Colon (tissue), 2 donors: Measurements from ENCODE around the gene ADAMTS20.

Experiments used
- FAIRE-seq: peaks from 2 replicates; lab custom pipeline; 2012; peaks lifted over from hg19 to GRCh38; lab: Jason Lieb, UNC
- donor health status: control.
- donor health status: control.

ADAMTS20 gene

DNA sequence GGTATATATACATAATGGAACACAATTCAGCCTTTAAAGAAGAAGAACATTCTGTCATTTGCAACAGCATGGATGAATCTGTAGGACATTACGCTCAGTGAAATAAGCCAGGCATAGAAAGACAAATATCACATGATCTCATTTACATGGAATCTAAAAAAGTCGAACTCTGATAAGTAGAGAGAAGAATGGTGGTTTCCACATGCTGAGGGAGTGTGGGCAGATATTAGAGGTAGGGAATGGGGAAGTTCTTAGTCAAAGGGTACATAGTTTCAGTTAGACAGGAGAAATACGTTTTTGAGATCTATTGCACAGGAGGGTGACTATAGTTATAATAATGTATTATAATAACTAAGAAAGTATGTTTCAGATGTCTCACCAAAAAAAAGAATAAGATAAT, 71.4 kb downstream of the ADAMTS20 start:
- FAIRE-seq = no peak

DNA sequence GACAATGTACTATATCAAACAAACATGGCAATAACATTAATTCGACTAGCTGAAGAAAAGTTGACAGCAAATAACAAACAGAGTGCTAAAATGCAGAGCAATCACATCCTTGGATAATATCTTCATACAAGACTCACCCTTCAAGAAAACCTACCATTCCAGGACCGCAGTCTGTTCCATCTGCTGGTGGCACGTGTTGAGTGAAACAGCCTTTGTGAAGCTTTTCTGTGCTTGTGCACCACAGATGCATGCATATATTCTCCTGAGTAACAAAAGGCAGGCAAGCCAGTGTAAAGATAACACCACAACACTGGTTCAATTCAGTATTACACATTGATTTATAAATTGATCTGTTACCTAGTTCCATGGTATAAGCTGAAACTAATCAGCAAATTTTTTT, 89.3 kb downstream of the ADAMTS20 start:
- no peak for FAIRE-seq

DNA sequence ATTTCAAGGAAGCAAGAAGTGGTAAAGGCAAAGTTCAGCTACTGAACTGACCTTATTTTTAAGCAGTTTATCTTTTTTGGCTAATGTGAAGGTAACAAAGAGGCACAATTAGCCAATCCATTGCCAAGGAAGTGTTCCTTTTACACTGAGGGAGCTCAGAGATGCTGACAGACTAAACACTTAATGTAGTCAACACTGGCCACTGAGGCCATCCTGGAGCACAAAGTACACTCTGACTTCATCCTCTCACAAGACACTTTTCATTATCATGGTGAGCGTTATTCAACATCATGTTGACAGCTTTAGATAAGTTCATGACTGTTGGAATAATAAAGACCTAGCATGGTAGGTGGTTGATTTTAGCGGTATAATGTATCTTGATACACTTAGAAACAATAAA, 89.9 kb downstream of the ADAMTS20 start:
- no peak for FAIRE-seq

GRCh38 chr12:43459285-43459684, 92.7 kb downstream of the ADAMTS20 start:
- FAIRE-seq = no peak

DNA sequence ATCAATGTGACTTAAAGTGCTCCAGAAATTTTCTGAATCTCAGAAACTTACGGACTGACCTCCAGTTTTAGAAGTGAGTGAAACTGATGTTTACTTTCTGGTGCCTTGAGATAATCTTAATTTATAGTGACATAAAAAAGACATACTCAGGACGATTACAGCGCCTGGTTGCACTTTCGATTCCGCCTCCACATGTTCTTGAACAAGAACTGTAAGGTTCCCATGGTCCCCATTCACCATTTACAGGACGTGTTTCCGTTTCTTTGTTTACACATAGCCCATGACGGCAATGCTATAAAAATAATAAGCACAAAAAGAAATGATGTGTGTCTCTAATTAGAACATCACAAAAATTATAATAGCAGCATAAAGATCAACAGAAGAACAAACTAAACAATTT, 98.2 kb downstream of the ADAMTS20 start:
- FAIRE-seq = no peak

GRCh38 chr12:43444940-43445564, 107.0 kb downstream of the ADAMTS20 start:
- FAIRE-seq = no peak

GRCh38 chr12:43436597-43436996, 115.4 kb downstream of the ADAMTS20 start:
- no peak for FAIRE-seq

- FAIRE-seq = no peak
Observed at GRCh38 chr12:43434614-43435013, 117.4 kb downstream of the ADAMTS20 start.

DNA sequence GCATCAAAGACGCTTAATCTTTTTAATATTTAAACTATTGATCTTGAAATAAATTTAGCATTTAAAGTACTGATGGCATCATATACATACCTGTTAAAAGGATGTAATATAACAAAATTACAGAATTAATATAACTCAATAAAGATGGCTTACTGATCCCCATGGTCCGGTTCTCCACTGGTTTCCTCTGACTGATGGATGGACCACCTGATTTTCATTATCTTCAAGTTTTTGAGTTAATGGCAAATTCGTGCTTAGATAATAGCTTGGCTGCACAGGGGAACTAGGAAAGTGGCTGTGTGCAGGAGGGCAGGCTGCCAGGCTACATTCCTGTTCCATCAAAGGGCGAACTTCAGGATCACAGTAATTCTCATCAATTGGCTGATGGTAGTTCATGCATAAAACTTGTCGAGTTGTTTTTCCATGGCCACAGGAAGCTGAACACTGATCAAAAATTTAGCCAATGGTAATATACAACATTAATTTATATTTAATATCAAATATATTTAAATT, 123.9 kb downstream of the ADAMTS20 start:
- FAIRE-seq = no peak

- no peak for FAIRE-seq
Observed at GRCh38 chr12:43425361-43425760, 126.6 kb downstream of the ADAMTS20 start.

- FAIRE-seq = no peak
Observed at GRCh38 chr12:43416981-43417380, 135.0 kb downstream of the ADAMTS20 start.

- no peak for FAIRE-seq
Observed at GRCh38 chr12:43407816-43408645, 144.0 kb downstream of the ADAMTS20 start.

GRCh38 chr12:43406801-43407200, 145.2 kb downstream of the ADAMTS20 start:
- no peak for FAIRE-seq

DNA sequence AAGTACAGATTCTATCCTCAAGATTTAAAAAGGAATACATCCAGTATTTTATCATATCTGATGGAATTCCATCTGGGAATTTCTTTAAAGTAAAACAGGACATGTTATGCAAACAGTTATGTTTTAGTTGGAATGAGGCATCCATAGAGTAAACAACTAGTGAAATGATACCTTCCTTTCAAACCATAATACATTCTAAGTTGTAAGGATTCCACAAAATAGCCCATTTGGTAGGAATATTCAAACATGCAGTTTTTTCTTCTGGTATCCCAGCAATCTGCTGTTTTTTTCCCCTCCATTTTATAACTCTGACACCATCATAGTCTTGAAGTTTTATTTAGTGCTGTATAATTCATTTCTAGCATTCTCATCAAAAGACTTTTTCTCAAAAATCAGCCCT, 149.6 kb downstream of the ADAMTS20 start:
- FAIRE-seq = no peak

- no peak for FAIRE-seq
Observed at GRCh38 chr12:43401096-43401495, 150.9 kb downstream of the ADAMTS20 start.

- FAIRE-seq = no peak
Observed at GRCh38 chr12:43396671-43397070, 155.3 kb downstream of the ADAMTS20 start.

- FAIRE-seq = no peak
Observed at GRCh38 chr12:43392116-43392515, 159.9 kb downstream of the ADAMTS20 start.

- FAIRE-seq = no peak
Observed at GRCh38 chr12:43381879-43382278, 170.1 kb downstream of the ADAMTS20 start.

DNA sequence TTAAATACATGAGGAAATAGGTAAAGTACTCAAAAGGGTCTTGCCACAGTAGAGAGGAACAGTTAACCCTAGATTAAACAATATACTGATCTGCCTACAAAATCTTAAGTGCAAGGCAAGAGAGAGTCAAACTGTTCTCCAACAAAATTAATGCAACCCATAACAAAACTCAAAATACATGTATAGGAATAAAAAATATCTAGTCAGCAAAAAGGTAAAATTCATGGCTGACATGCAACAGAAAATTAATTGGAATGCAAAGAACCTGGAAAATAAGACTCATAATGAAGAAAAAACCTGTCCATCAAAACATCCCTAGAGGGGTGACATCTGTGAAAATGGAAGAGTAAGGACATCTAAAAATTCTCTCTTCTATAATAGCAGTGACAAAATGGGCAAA, 173.6 kb downstream of the ADAMTS20 start:
- FAIRE-seq = no peak

- FAIRE-seq = no peak
Observed at GRCh38 chr12:43370263-43370662, 181.7 kb downstream of the ADAMTS20 start.

DNA sequence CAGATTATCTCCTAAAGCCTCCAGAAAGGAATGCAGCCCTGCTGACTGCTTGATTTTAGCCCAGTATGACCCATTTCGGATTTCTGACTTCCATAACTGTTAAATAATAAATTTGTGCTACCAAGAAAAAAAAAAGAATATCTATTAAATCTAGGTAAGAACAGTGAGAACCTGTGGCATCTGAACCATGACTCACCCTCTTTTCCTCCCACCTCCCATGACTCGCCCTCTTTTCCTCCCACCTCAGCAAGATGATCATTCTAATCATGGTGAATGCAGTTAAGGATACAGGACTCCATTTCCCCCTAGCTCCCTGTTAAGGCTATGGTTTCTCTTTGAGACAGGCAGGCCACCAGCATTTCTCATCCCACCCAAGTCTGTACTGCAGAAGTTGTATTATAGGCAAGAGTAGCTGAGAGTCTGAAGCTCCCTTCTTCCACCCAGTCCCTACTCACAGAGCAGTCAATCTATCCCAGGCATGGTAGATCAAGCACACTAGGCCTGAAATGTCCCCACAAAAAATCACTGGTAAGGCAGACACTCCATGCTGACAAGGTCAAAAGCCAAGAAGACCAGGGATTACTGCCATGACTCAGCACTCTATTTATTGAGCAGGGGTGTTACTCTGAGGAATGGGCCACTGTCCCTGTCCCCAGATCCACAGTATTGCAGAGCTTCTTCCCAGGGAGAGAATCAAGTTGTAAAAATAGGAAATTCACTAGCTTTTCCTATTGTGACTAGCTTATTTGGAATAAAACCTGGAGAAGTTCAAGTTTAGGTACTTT, 188.9 kb downstream of the ADAMTS20 start:
- no peak for FAIRE-seq

GRCh38 chr12:43361031-43361710, 190.8 kb downstream of the ADAMTS20 start:
- no peak for FAIRE-seq
